CD14-positive monocyte (primary cell): ENCODE measurements around the gene PREX1. TPM values are rescaled to one million over a fixed set of nuclear protein-coding genes. Genes with fewer than 3 reads are reported as not detected.

Source experiments
- DNase-seq, 3 donors: peaks; one replicate each; pipeline ENCODE4 v3.0.0-alpha.2; 2011 to 2022
- H2AFZ ChIP-seq: 2 replicates; pipeline ENCODE4 v1.6.0; 2012; ENCODE audit warnings: mild to moderate bottlenecking, low read depth, low read length, inconsistent platforms; ENCODE audit not compliant: insufficient read depth, poor library complexity, severe bottlenecking
- H3K27ac ChIP-seq, 2 donors: 1 replicate in 1 of 2; 2 replicates in 1 of 2; pipeline ENCODE4 v1.5.1; 2012 to 2013; ENCODE audit warnings: low read length in 2 of 2, control low read depth in 1 of 2, inconsistent platforms in 1 of 2, low read depth in 1 of 2, mild to moderate bottlenecking in 1 of 2
- H3K27me3 ChIP-seq, 2 donors: one replicate each; pipeline versions ENCODE4 v1.6.0 to v1.6.1; 2011 to 2013; ENCODE audit warnings: low read length in 2 of 2; ENCODE audit not compliant: control insufficient read depth in 2 of 2, insufficient read depth in 2 of 2
- H3K36me3 ChIP-seq, 2 donors: replicated peaks in 1 of 2; 1 replicate in 1 of 2; 2 replicates in 1 of 2; pipeline versions ENCODE4 v1.5.1 to v1.6.1; 2012 to 2013; ENCODE audit warnings: low read length in 2 of 2, control low read depth in 1 of 2, inconsistent platforms in 1 of 2, mild to moderate bottlenecking in 1 of 2; ENCODE audit not compliant: insufficient read depth in 2 of 2, control insufficient read depth in 1 of 2
- H3K4me1 ChIP-seq, 2 donors: 1 replicate in 1 of 2; 2 replicates in 1 of 2; pipeline versions ENCODE4 v1.5.1 to v1.6.1; 2012 to 2013; ENCODE audit warnings: low read length in 2 of 2, control low read depth in 1 of 2, inconsistent platforms in 1 of 2, mild to moderate bottlenecking in 1 of 2, moderate library complexity in 1 of 2; ENCODE audit not compliant: insufficient read depth in 2 of 2, control insufficient read depth in 1 of 2
- H3K4me2 ChIP-seq: replicated peaks from 2 replicates; pipeline ENCODE3; 2012; ENCODE audit warnings: low read length, moderate library complexity, mild to moderate bottlenecking; ENCODE audit not compliant: poor library complexity, severe bottlenecking; ENCODE audit errors: extremely low read depth
- H3K4me3 ChIP-seq, 3 experiments: fragments of 200-600 bp in 1 of 3; sonication (generic) in 1 of 3; replicated peaks in 1 of 3; 1 replicate in 2 of 3; 2 replicates in 1 of 3; pipeline ENCODE4 v1.5.1; 2011 to 2013; ENCODE audit warnings: low read length in 3 of 3, mild to moderate bottlenecking in 3 of 3, control low read depth in 2 of 3, low read depth in 2 of 3, inconsistent platforms in 1 of 3, moderate library complexity in 1 of 3
- H3K79me2 ChIP-seq: 2 replicates; pipeline ENCODE4 v1.6.0; 2012; ENCODE audit warnings: mild to moderate bottlenecking, control low read depth, inconsistent platforms, low read length, moderate library complexity; ENCODE audit not compliant: insufficient read depth
- H3K9ac ChIP-seq: 2 replicates; pipeline ENCODE4 v1.6.0; 2017; ENCODE audit warnings: low read length, mild to moderate bottlenecking; ENCODE audit not compliant: insufficient read depth, poor library complexity, severe bottlenecking
- H3K9me3 ChIP-seq, 2 donors: replicated peaks in 1 of 2; 1 replicate in 1 of 2; 2 replicates in 1 of 2; pipeline versions ENCODE4 v1.5.1 to v1.6.1; 2012 to 2013; ENCODE audit warnings: low read length in 2 of 2, control low read depth in 1 of 2; ENCODE audit not compliant: control insufficient read depth in 1 of 2, insufficient read depth in 1 of 2
- H4K20me1 ChIP-seq: 2 replicates; pipeline ENCODE4 v1.6.0; 2012; ENCODE audit warnings: mild to moderate bottlenecking, low read length, control low read depth, moderate library complexity; ENCODE audit not compliant: insufficient read depth
- H3K27ac Mint-ChIP-seq, 7 donors: one replicate each; pipeline ENCODE4 v1.8.0; 2020; ENCODE audit warnings: mild to moderate bottlenecking in 7 of 7, mixed read lengths in 7 of 7, moderate library complexity in 6 of 7, inconsistent platforms in 2 of 7
- H3K27me3 Mint-ChIP-seq, 3 donors: one replicate each; pipeline ENCODE4 v1.8.0; 2021 to 2022; ENCODE audit warnings: low read depth in 3 of 3, mild to moderate bottlenecking in 3 of 3, mixed read lengths in 3 of 3, moderate library complexity in 3 of 3, inconsistent platforms in 1 of 3
- H3K36me3 Mint-ChIP-seq, 2 donors: one replicate each; pipeline ENCODE4 v1.8.0; 2020; ENCODE audit warnings: mixed read lengths in 2 of 2, inconsistent platforms in 1 of 2, mild to moderate bottlenecking in 1 of 2
- H3K4me1 Mint-ChIP-seq: one replicate; pipeline ENCODE4 v1.8.0; 2020; ENCODE audit warnings: mild to moderate bottlenecking, mixed read lengths
- H3K4me3 Mint-ChIP-seq, 2 donors: one replicate each; pipeline ENCODE4 v1.8.0; 2020; ENCODE audit warnings: mild to moderate bottlenecking in 2 of 2, mixed read lengths in 2 of 2, moderate library complexity in 1 of 2
- H3K9me3 Mint-ChIP-seq, 7 donors: one replicate each; pipeline ENCODE4 v1.8.0; 2020 to 2022; ENCODE audit warnings: mixed read lengths in 7 of 7, mild to moderate bottlenecking in 6 of 7, moderate library complexity in 6 of 7, inconsistent platforms in 2 of 7
- WGBS: methylation state at CpG from one replicate; pipeline ENCODE4 v1.1.5; 2013; ENCODE audit warnings: missing lambda C conversion rate; ENCODE audit not compliant: insufficient coverage; 5-methylcytosine and 5-hydroxymethylcytosine counted together
- intact Hi-C, 2 donors: fragments of 100-400 bp; cut with micrococcal nuclease; formaldehyde crosslinking; loops; one replicate each; pipeline versions ENCODE4 v1.15.0 to v1.15.1; 2023
- polyA plus RNA-seq, 3 donors: library from polyadenylated mRNA; depleted of rRNA in 1 of 3; unstranded in 2 of 3; stranded (reverse) in 1 of 3; fragments of 300-500 nt in 2 of 3; fragments of >200 nt in 1 of 3; fragmentation: Illumina TruSeq in 2 of 3; gene quantifications; 1 replicate in 2 of 3; 2 replicates in 1 of 3; pipeline ENCODE4 v1.2.3, GENCODE V29; 2012 to 2021
- TF ChIP-seq, protein P1 (sequence below): fragments of 200-600 bp; IDR thresholded peaks from one replicate; pipeline ENCODE4 v1.8.0; 2022; ENCODE audit warnings: antibody characterized with exemption, mild to moderate bottlenecking

PREX1 gene
- polyA plus RNA-seq, 3 donors, result 24.3 to 114 (median 27.5) TPM

DNA sequence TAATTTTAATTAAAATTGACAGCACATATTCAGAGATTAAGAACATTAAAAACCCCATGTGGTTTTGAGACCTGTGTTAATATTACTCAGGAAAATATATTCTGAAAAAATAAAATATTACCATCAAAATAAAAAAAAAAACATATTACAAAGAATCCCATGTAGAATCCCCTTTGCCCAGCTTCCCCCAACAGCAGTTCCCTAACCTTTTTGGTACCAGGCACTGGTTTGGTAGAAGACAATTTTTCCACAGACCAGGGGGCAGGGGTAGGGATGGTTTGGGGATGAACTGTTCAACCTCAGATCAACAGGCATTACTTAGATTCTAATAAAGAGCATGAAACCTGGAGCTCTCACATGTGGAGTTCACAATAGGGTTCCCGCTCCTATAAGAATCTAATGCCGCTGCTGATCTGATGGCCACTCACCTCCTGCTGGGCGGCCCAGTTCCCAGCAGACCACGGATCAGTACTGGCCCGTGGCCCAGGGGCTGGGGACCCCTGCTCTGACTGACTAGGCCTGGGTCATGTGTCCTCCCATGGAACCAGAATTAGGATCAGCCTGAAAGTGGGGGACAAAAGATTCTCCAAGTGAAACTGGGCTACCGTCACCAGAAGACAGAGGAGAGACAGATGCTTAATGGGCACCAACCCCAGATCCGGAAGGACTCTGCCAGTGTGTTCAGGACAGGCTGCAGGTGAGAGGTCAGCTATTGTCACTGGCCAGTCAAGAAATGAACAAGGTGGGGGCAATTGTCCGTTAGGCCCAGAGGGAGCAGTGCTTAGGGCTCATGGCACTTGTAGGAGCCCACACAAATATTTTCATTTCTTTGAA is 235.5 kb downstream of the PREX1 start:
- Mint-ChIP-seq H3K9me3 (peaks cover 0 to 4% (median 0%) of the 10 kb centered on the region in 7 donors), H3K4me1 (no peaks in the 10 kb centered on the region), H3K27me3 (peaks cover 0 to 4% (median 3%) of the 10 kb centered on the region in 3 donors), H3K4me3 (no peak overlapping the region), H3K36me3 (no peaks in the 10 kb centered on the region), H3K27ac (no peak overlapping the region)
- DNase-seq, result no peak
- H4K20me1 ChIP-seq, result no peaks in the 10 kb centered on the region
- TF ChIP-seq, protein P1, sequence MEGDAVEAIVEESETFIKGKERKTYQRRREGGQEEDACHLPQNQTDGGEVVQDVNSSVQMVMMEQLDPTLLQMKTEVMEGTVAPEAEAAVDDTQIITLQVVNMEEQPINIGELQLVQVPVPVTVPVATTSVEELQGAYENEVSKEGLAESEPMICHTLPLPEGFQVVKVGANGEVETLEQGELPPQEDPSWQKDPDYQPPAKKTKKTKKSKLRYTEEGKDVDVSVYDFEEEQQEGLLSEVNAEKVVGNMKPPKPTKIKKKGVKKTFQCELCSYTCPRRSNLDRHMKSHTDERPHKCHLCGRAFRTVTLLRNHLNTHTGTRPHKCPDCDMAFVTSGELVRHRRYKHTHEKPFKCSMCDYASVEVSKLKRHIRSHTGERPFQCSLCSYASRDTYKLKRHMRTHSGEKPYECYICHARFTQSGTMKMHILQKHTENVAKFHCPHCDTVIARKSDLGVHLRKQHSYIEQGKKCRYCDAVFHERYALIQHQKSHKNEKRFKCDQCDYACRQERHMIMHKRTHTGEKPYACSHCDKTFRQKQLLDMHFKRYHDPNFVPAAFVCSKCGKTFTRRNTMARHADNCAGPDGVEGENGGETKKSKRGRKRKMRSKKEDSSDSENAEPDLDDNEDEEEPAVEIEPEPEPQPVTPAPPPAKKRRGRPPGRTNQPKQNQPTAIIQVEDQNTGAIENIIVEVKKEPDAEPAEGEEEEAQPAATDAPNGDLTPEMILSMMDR, result no peak
- H3K4me3 ChIP-seq, result no peak overlapping the region
- no peaks in the 10 kb centered on the region for H3K4me1 ChIP-seq
- H3K79me2 ChIP-seq, result no peaks in the 10 kb centered on the region
- H3K9ac ChIP-seq, result no peak overlapping the region
- H3K27ac ChIP-seq, result no peak overlapping the region
- H3K4me2 ChIP-seq, result no peak overlapping the region
- H3K9me3 ChIP-seq, result no peaks in the 10 kb centered on the region
- WGBS, result 92% methylated on average over 7 of the region's 8 CpGs
- H3K27me3 ChIP-seq, result peaks cover 0 to 2% of the 10 kb centered on the region in 2 donors
- intact Hi-C loops, result no loop called here
- no peaks in the 10 kb centered on the region for H3K36me3 ChIP-seq
- no peak overlapping the region for H2AFZ ChIP-seq

DNA sequence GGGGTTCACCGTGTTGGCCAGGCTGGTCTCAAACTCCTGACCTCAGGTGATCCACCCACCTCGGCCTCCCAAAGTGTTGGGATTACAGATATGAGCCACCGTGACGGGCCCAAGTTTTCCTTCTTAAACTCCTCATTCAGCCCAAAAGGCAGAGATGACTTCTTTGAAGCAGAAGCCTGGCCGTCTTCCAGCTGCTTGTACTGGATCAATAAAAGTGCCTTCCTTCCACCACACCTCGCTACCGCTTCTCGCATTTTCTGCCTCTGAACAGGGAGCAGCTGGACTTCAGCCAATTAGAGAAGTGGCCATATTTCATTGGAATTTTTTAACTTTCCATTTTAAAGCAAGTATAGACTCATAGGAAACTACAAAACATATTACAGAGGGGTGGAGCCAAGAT is 241.1 kb downstream of the PREX1 start:
- H3K9me3 Mint-ChIP-seq, result peaks cover 0 to 6% (median 3%) of the 10 kb centered on the region in 7 donors
- no peak overlapping the region for H3K4me3 Mint-ChIP-seq
- no peaks in the 10 kb centered on the region for H3K4me1 Mint-ChIP-seq
- no peaks in the 10 kb centered on the region for H4K20me1 ChIP-seq
- no peak for DNase-seq
- 100% methylated on average over 1 of the region's 8 CpGs for WGBS
- no peaks in the 10 kb centered on the region for H3K9me3 ChIP-seq
- H3K27ac Mint-ChIP-seq, result no peak overlapping the region
- no peaks in the 10 kb centered on the region for H3K27me3 ChIP-seq
- H3K36me3 Mint-ChIP-seq, result no peaks in the 10 kb centered on the region
- no peaks in the 10 kb centered on the region for H3K36me3 ChIP-seq
- H3K79me2 ChIP-seq, result no peaks in the 10 kb centered on the region
- no peak overlapping the region for H3K9ac ChIP-seq
- intact Hi-C loops, result no loop called here
- no peaks in the 10 kb centered on the region for H3K4me1 ChIP-seq
- no peak overlapping the region for H3K27ac ChIP-seq
- H3K27me3 Mint-ChIP-seq, result peaks cover 6 to 19% (median 10%) of the 10 kb centered on the region in 3 donors
- H2AFZ ChIP-seq, result no peak overlapping the region
- no peak overlapping the region for H3K4me3 ChIP-seq
- no peak overlapping the region for H3K4me2 ChIP-seq
- TF ChIP-seq, protein P1, result no peak
